DOHH2 (cell line): Measurements from ENCODE around the gene SYT13.

ENCODE experiments used
- H3F3A ChIP-seq: fragments of 200-600 bp; sonication (generic), shearing (Covaris generic); 2 replicates; pipeline ENCODE4 v1.6.0; 2016; ENCODE audit warnings: antibody characterized with exemption, mild to moderate bottlenecking; ENCODE audit not compliant: control insufficient read depth, insufficient read depth
- H3K27ac ChIP-seq: fragments of 200-600 bp; sonication (generic); 2 replicates; pipeline ENCODE4 v1.5.1; 2014; ENCODE audit warnings: low read depth, mild to moderate bottlenecking, low read length, moderate library complexity
- H3K27me3 ChIP-seq: fragments of 200-600 bp; sonication (generic); 2 replicates; pipeline ENCODE4 v1.6.1; 2014; ENCODE audit warnings: mild to moderate bottlenecking, low read length, mixed read lengths; ENCODE audit not compliant: control insufficient read depth
- H3K36me3 ChIP-seq: fragments of 200-600 bp; sonication (generic); 2 replicates; pipeline ENCODE4 v1.6.1; 2014; ENCODE audit warnings: mild to moderate bottlenecking, low read length, moderate library complexity, mixed read lengths; ENCODE audit not compliant: control insufficient read depth
- H3K4me1 ChIP-seq: fragments of 200-600 bp; sonication (generic); 2 replicates; pipeline ENCODE4 v1.6.1; 2014; ENCODE audit warnings: mild to moderate bottlenecking, low read length, mixed read lengths; ENCODE audit not compliant: control insufficient read depth
- H3K4me2 ChIP-seq: fragments of 200-600 bp; sonication (generic); 2 replicates; pipeline ENCODE4 v1.6.0; 2014; ENCODE audit warnings: mild to moderate bottlenecking, low read length, moderate library complexity
- H3K4me3 ChIP-seq: fragments of 200-600 bp; sonication (generic); 2 replicates; pipeline ENCODE4 v1.5.1; 2014; ENCODE audit warnings: mild to moderate bottlenecking, low read length, mixed read lengths
- H3K79me2 ChIP-seq: fragments of 200-600 bp; sonication (generic); 2 replicates; pipeline ENCODE4 v1.6.1; 2014; ENCODE audit warnings: mild to moderate bottlenecking, low read length, mixed read lengths; ENCODE audit not compliant: control insufficient read depth
- H3K9me2 ChIP-seq: fragments of 200-600 bp; sonication (generic); replicated peaks from 2 replicates; pipeline ENCODE4 v1.6.1; 2014; ENCODE audit warnings: mild to moderate bottlenecking, low read length, mixed read lengths; ENCODE audit not compliant: control insufficient read depth
- H3K9me3 ChIP-seq: fragments of 200-600 bp; sonication (generic); 2 replicates; pipeline ENCODE4 v1.6.1; 2014; ENCODE audit warnings: antibody characterized with exemption, low read length, mixed read lengths; ENCODE audit not compliant: control insufficient read depth, insufficient read depth
- H4K20me1 ChIP-seq: fragments of 200-600 bp; sonication (generic); 2 replicates; pipeline ENCODE4 v1.6.0; 2014; ENCODE audit warnings: low read depth, mild to moderate bottlenecking, antibody characterized with exemption, low read length, moderate library complexity; ENCODE audit not compliant: control insufficient read depth, insufficient read depth
- CTCF ChIP-seq: fragments of 200-600 bp; sonication (generic); IDR thresholded peaks from one replicate; pipeline ENCODE4 v1.5.1; 2014; ENCODE audit warnings: antibody characterized with exemption, mild to moderate bottlenecking, low read depth, low read length; ENCODE audit not compliant: poor library complexity, severe bottlenecking
- EZH2phosphoT487 ChIP-seq: fragments of 200-600 bp; sonication (generic); IDR thresholded peaks from 2 replicates; pipeline ENCODE4 v1.6.1; 2017; ENCODE audit warnings: borderline replicate concordance, mild to moderate bottlenecking, antibody characterized with exemption, low read length, moderate library complexity, mixed read lengths

SYT13 gene

GRCh38 chr11:45285930-45286632, at the start of gene SYT13:
Gene SYT13, minus strand, starts transcription at chr11:45286341. Its CDS starts 134 bp downstream, at chr11:45286207.
- no peaks in the 10 kb centered on the region for H4K20me1 ChIP-seq
- H3K9me3 ChIP-seq, result no peaks in the 10 kb centered on the region
- no peaks in the 10 kb centered on the region for H3K9me2 ChIP-seq
- no peak within 1 kb of the TSS for H3K4me3 ChIP-seq
- no peak within 1 kb of the TSS for H3K4me2 ChIP-seq
- H3K4me1 ChIP-seq, result no peaks in the 10 kb centered on the region
- no peaks in the 10 kb centered on the region for H3K36me3 ChIP-seq
- H3K79me2 ChIP-seq, result no peaks in the 10 kb centered on the region
- no peak within 1 kb of the TSS for H3K27ac ChIP-seq
- H3K27me3 ChIP-seq, result peaks cover 44% of the 10 kb centered on the region; the same call in 1 of the 2 replicates
- no peaks in the 10 kb centered on the region for H3F3A ChIP-seq
- TF ChIP-seq EZH2phosphoT487 (no peak), CTCF (no peak)

- no peak overlapping the region for H3K4me2 ChIP-seq
- no peaks in the 10 kb centered on the region for H3K79me2 ChIP-seq
- H4K20me1 ChIP-seq, result no peaks in the 10 kb centered on the region
- H3K4me3 ChIP-seq, result no peak overlapping the region
- no peak overlapping the region for H3K27ac ChIP-seq
- H3K27me3 ChIP-seq, result no peaks in the 10 kb centered on the region
- H3K4me1 ChIP-seq, result peaks cover 46% of the 10 kb centered on the region
- TF ChIP-seq EZH2phosphoT487 (no peak), CTCF (no peak)
- no peaks in the 10 kb centered on the region for H3K36me3 ChIP-seq
- H3K9me3 ChIP-seq, result no peaks in the 10 kb centered on the region
- no peaks in the 10 kb centered on the region for H3F3A ChIP-seq
- H3K9me2 ChIP-seq, result no peaks in the 10 kb centered on the region
Observed at GRCh38 chr11:45335434-45335833, 49.3 kb upstream of the SYT13 start.

GRCh38 chr11:45334836-45335235, 48.7 kb upstream of the SYT13 start:
- Histone ChIP-seq H3K4me2 (no peak overlapping the region), H4K20me1 (no peaks in the 10 kb centered on the region), H3K9me2 (no peaks in the 10 kb centered on the region), H3F3A (no peaks in the 10 kb centered on the region), H3K79me2 (no peaks in the 10 kb centered on the region), H3K36me3 (no peaks in the 10 kb centered on the region), H3K27ac (no peak overlapping the region), H3K4me1 (peaks cover 41% of the 10 kb centered on the region), H3K4me3 (no peak overlapping the region), H3K27me3 (no peaks in the 10 kb centered on the region), H3K9me3 (no peaks in the 10 kb centered on the region)
- no peak for TF ChIP-seq EZH2phosphoT487
- TF ChIP-seq CTCF, result no peak
